Sciatic nerve (tissue), 2 donors: Measurements from ENCODE around the gene TDRD9. TPM values are rescaled to one million over a fixed set of nuclear protein-coding genes. Genes with fewer than 3 reads are reported as not detected.

Source experiments
- ATAC-seq: fragments of 200-7000 bp; cut with Tn5 transposase; one replicate; pipeline ENCODE4 v1.9.1; 2020; ENCODE audit warnings: mild to moderate bottlenecking, moderate library complexity
- DNase-seq: peaks from one replicate; pipeline ENCODE4 v3.0.0-alpha.2; 2020; ENCODE audit warnings: low spot score
- intact Hi-C: fragments of 100-400 bp; cut with DNase I; formaldehyde crosslinking; loops from one replicate; pipeline ENCODE4 v1.14.2; 2022
- total RNA-seq: library from RNA; stranded (reverse); fragmentation: NEBNext Ultra II Directional; extraction: Animal tissue kit (Norgen Biotek cat#: 25700); gene quantifications from one replicate; pipeline ENCODE4 v1.2.1, GENCODE V29; 2021
- donor health status: DM: no; HTN: no; CAD: no.
- donor health status: DM: no; HTN: no; CAD: no.

The TDRD9 gene
- total RNA-seq, 1 donor from 2014 or later, result 8.2 TPM

- DNase-seq (no peak), ATAC-seq (no peak)
- intact Hi-C loops, result no loop called here
Observed at GRCh38 chr14:104094056-104094708, 165.9 kb downstream of the TDRD9 start.

DNA sequence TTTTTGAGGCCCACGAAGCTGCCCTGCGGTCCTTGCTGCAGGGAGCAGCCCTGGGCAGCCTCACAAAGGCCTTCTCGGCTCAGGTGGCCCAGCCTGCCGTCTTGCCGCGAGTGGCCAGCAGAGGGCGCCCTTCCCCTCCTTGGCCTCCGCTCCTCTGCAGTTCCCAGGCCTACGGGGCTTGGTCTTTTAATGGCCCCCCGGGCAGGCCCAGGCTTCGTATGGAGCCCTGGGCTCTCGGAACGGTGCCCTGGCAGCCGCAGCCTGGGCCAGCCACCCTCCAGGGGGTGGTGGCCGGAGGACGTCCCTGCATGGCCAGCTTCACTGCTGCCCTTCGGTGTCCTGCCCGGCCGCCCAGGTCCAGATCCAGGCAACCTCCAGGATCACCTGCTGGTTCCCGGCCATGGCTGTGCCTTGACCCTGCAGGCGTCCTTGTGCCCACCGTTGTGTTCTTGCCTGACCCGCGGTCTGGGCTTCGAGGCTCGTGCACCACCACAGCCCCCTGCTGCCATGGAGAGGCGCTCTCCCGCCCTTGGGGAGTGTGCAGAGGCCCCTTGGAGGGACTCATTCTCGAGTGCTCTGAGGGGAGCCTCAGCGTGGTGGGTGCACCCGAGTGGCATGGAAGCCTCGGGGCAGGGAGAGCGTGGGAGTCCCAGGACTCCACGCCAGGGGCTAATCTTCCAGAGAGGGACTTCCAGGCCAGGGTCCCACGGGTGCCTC is 166.6 kb downstream of the TDRD9 start:
- no peak for DNase-seq

DNA sequence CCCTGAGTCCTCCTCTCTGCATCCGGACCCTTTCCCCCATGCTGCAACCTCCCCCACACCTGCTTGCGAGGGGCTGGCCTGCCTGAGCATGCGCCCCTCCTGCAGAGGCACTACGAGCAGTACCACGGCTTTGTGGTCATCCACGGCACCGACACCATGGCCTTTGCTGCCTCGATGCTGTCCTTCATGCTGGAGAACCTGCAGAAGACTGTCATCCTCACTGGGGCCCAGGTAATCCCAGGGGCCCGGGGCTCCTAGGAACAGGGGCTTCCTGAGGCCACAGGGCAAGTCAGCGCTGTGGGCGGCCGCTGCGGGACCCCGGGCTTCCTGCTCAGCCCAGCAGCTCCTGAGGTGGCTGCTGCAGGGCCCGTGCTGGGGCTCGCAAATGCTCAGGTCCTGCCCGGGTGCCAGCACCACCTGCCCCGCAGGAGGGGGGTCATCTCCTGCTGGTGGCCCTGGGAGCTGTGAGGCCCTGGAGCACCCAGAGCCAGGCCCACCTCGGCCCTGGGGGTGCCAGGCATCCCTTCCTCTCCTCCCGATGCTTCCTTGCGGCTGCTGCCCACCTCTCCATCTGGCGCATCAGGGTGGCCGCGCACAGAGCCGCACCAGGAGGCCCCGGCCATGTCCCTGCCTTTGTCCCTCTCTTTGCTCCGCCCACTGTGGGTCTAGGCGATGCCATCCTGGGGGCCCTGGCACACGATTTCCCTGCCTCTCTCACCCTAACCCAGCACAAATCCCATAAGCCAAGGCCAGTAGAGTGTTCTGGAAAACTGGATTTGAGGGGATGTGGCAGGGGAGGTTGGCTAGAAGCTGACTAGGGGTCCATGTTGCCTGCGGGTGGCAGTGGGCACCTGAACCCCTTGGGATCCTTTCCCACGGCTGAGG is 167.4 kb downstream of the TDRD9 start:
- intact Hi-C loops, result no loop called here
- ATAC-seq (no peak), DNase-seq (no peak)

More for the DNA sequence above, 166.6 kb downstream of the TDRD9 start:
- ATAC-seq, result peak; percentile 35
- intact Hi-C loops, result no loop called here

GRCh38 chr14:104096318-104096717 is 168.1 kb downstream of the TDRD9 start:
- ATAC-seq (no peak), DNase-seq (no peak)
- intact Hi-C loops, result no loop called here

DNA sequence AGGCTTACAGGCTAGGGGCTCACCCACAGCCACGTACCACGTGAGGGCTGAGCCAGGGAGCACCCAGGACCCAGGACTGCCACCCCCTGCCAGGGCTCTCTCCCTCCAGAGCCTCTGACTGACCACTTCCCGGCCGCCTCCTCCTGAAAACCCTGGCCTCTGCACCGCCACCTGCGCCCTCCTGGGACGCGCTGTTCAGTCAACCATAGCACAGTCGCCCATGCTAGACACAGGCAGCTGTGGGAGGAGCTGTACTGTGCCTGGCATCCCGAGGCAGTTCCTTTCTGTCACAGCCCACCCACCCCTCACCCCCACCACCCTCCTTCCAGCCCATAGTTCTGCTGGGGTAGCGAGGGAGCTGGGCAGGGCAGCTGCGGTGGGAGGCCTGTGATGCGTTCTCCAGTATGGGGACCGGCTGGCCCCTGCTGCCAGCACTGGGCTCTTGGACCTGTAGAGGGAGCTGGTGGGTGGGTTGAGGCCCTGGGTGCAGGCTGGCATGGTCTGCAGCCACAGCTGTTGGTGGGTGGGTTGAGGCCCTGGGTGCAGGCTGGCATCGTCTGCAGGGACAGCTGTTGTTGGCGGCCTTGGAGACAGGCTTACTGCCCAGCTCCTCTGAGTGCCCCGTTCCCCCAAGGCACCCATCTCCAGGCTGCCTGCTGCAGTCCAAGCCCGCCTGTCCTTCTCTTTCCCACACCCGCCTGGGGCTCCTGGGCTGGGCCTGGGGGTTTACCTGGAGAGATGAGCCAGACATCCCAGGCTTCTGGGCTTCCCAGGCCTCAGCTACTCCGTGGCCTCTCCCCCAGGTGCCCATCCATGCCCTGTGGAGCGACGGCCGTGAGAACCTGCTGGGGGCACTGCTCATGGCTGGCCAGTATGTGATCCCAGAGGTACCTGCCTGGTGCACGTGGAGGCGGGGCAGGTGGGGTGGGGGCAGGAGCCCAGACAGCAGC is 168.8 kb downstream of the TDRD9 start:
- DNase-seq, result no peak
- no peak for ATAC-seq
- intact Hi-C loops, result no loop called here

GRCh38 chr14:104098272-104099095 is 170.2 kb downstream of the TDRD9 start:
- intact Hi-C loops, result no loop called here
- no peak for ATAC-seq
- DNase-seq, result no peak

- intact Hi-C loops, result no loop called here
- ATAC-seq (no peak), DNase-seq (no peak)
Observed at GRCh38 chr14:104099096-104100041, 171.1 kb downstream of the TDRD9 start.

GRCh38 chr14:104100171-104101085 is 172.2 kb downstream of the TDRD9 start:
- DNase-seq, result no peak
- no peak for ATAC-seq
- intact Hi-C loops, result no loop called here

GRCh38 chr14:104101086-104101621 is 172.9 kb downstream of the TDRD9 start:
- intact Hi-C loops, result no loop called here
- no peak for DNase-seq
- no peak for ATAC-seq

DNA sequence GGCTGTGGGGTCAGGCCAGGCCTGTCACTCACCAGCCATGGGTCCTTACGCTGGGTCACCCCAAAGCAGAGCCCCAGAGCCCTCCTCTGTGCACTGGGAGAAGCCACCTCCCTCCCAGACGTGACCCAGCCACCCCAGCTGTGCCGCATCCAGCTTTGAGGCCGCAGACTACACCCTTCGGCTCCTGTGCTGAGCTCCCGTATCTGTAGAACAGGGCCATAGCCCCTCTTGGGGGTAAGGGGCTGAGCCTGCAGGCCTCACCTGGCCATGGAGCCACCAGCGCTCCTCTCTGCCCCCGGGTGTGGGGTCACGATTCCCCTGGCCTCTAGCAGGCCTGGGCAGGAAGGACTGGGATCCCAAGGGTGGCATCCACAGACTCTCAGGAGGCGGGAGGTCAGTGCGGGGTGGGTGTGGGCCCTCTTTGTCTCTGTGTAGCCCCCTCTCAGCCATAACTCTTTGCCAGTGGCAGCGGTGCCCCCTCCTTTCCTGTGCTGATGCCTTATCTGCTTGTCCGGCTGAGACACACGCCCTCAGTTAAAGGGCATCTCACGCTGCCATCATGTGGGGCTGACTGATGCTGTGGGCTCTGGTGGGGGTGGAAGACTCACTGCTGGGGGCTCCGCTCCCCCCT is 173.5 kb downstream of the TDRD9 start:
- no peak for DNase-seq
- ATAC-seq, result no peak
- intact Hi-C loops, result no loop called here

Other genes starting within 250 kb of the TDRD9 start
- 4.6 TPM for gene XRCC3, start 213.0 kb upstream of the TDRD9 start, total RNA-seq
- gene ZFYVE21, start 212.6 kb upstream of the TDRD9 start, total RNA-seq, result 86.6 TPM
- gene PPP1R13B, start 80.9 kb upstream of the TDRD9 start, total RNA-seq, result 38.6 TPM
- not detected for gene RD3L, start 14.1 kb downstream of the TDRD9 start, total RNA-seq
- gene ASPG, start 157.2 kb downstream of the TDRD9 start, total RNA-seq, result 4.6 TPM
- 10.4 TPM for gene KIF26A, start 210.1 kb downstream of the TDRD9 start, total RNA-seq